GM18870 (cell line): Measurements from ENCODE around the gene CNN1.
A peak's percentile ranks its signal among the peaks of the same experiment; 100 is the strongest.

Experiments used
- ATAC-seq: cut with Tn5 transposase; IDR thresholded peaks from one replicate; pipeline ENCODE4 v1.9.1; 2021; ENCODE audit warnings: moderate library complexity; ENCODE audit not compliant: unreplicated experiment

Gene CNN1

DNA sequence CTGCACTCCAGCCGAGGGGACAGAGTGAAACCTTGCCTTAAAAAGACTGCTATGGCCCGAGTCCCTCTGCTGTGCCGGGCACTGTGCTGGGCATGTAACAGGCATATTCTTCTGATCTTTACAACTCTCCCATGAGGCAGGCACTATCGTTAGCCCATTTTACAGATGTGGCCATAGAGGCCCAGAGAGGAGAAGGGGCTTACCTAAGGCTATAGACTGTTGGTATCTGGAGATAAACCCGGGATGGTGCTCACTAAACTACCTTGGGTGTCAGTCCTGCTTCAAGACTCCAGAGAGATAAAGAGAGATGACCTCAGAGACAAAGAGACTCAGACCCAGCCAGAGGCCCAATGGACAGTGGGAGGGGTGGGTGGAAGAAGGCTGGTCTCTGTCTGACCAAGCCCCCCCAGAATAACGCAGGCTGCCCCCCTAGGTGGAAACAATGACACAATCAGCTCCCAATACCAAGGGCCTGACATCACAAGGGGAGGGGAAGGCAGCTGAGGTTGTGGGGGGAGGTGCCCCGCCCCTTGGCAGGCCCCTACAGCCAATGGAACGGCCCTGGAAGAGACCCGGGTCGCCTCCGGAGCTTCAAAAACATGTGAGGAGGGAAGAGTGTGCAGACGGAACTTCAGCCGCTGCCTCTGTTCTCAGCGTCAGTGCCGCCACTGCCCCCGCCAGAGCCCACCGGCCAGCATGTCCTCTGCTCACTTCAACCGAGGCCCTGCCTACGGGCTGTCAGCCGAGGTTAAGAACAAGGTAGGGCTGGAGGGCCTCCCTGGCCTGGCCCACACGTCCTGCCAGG lies at the start of gene CNN1:
Gene CNN1, plus strand, starts transcription at position 620 of the 805 bp plus-strand sequence. Its CDS starts 77 bp downstream, at position 697.
- no peak for ATAC-seq

GRCh38 chr19:11489378-11489777 lies 49.3 kb upstream of the CNN1 start:
- ATAC-seq, result no peak

- no peak for ATAC-seq
Observed at GRCh38 chr19:11494634-11495285, 43.9 kb upstream of the CNN1 start.

DNA sequence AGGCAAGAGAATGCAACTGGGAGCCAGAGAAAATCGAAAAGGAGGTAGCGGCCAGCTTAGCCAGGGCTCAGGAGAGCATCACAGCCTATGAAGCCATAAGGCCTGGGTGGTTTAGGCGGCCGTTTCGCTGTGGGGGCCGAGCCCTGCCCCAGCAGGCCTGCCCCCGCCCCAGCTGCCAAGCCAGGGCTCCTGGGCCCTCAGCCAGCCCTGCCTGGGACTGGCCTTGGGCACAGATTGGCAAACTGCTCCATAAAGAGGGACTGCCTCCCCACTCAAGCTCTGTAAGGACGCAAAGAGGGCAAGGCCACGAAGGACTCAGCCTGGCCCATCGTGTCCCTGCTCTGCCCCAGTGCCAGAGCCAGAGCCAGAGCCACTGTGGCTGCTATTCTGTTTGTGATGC lies 43.2 kb upstream of the CNN1 start:
- no peak for ATAC-seq

- ATAC-seq, result no peak
Observed at GRCh38 chr19:11495885-11496284, 42.8 kb upstream of the CNN1 start.

DNA sequence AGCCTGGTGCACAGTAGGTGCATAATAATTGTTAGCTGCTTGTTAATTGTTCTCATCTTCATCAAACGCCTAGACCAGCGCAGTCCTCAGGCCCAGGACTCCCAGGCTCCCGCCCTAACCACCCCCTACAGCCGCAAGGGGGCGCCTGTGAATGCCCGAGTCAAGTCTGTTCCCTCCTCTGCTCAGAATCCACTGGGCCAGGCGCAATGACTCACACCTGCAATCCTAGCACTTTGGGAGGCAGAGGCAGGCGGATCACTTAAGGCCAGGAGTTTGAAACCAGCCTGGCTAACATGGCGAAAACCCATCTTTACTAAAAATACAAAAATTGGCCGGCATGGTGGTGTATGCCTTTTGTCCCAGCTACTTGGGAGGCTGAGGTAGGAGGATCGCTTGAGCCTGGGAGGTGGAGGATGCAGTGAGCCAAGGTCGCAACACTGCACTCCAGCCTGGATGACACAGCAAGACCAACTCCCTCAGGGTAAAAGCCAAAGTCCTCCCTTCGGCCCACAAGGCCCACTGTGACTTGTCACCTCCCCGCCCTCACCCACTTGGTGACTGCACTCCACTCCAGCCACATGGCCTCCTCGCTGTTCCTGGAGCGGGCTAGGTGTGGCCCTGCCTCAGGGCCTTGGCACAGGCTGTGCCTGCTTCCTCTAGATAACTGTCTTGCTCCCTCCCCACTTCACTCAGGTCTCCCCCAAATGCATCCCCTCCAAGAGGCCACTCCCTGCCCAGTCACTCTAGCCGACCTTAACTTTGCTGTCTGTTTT lies 42.1 kb upstream of the CNN1 start:
- no peak for ATAC-seq

- no peak for ATAC-seq
Observed at GRCh38 chr19:11499220-11499726, 39.4 kb upstream of the CNN1 start.

- no peak for ATAC-seq
Observed at GRCh38 chr19:11499890-11500420, 38.7 kb upstream of the CNN1 start.

- ATAC-seq, result no peak
Observed at GRCh38 chr19:11504502-11505031, 34.1 kb upstream of the CNN1 start.

- ATAC-seq, result peak; percentile 76
Observed at GRCh38 chr19:11505032-11505503, 33.6 kb upstream of the CNN1 start.

GRCh38 chr19:11505504-11506100 lies 33.0 kb upstream of the CNN1 start, which contains the start of gene ZNF653:
Gene ZNF653, minus strand, starts transcription at chr19:11505839. Its CDS starts 53 bp downstream, at chr19:11505786.
- peak; percentile 30 for ATAC-seq

GRCh38 chr19:11506101-11506555 lies 32.5 kb upstream of the CNN1 start:
- ATAC-seq, result peak; percentile 21

DNA sequence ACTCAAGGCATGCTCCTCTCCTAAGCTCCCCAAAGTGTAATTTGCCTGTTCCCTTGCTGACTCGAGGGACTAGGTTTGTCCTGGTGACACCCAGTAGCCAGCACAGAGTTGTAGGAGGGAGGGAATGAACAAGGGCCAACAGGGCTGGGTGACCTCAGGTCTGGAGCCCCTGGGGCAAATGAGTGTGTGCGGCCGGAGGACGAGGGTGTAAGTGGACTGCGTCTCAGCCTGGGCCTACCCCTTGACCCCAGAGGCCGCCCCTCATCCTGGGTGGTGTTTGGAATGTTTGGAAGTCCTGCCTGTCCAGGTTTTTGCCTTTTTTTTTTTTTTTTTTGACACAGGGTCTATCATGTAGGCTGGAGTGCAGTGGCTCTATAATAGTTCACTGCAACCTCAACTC lies 31.7 kb upstream of the CNN1 start:
- no peak for ATAC-seq

DNA sequence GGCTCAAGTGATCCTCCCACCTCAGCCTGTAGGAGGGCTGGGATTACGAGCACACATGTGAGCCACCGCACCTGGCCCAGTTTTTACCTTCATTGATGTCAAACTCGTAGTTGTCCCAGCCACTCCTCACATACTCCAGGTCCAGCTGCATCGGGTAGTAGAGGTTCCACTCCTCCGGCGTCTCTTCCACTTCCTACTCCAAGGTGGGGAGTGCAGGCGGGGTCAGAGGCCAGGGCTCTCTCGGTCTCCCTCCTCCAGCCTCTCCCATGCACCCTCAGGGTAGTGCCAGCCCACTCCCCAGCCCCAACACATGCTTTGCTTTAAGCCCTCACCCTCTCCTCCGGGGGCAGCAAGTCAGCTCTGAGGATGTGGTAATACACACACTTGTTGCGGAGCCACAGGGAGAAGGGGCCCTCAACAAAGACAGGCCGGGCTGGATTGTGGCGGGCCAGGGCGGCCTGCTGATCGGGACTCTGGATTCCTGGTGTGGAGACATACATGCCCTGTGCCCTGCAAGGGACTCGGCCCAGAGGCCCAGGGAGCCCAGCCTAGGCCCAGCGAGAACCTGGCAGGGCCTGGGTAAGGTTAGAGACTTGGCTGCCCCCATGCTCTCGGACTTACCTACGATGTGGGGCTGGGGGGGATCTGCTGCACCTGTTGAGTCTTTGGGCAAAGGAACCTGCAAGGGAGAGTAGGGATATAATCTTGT lies 31.1 kb upstream of the CNN1 start:
- no peak for ATAC-seq

DNA sequence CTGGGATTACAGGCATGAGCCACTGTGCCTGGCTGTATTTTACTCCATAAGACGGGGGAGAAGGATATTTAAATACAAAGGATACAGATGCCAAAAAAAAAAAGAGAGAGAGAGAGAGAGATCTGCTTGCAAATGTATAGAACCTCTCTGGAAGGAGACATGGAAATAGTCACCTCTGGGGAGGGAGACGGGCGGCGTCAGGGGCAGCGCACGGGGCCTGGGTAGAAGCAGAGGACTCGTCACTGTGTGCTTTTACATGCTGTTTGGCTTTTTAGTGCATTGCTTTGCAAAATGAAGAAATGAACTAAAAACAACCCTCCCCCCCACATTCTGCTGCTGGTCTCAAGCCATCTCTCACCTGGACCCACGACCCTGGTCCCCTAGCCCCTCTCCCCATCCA lies 28.2 kb upstream of the CNN1 start:
- ATAC-seq, result no peak

- ATAC-seq, result no peak
Observed at GRCh38 chr19:11513946-11514345, 24.7 kb upstream of the CNN1 start.

GRCh38 chr19:11519138-11519537 lies 19.5 kb upstream of the CNN1 start:
- no peak for ATAC-seq

- peak; percentile 82 for ATAC-seq
Observed at GRCh38 chr19:11528551-11529341, 9.9 kb upstream of the CNN1 start, which contains the start of gene ECSIT. Gene ECSIT, minus strand, starts transcription at chr19:11529134. Its CDS starts 9,964 bp downstream, at chr19:11519170.

GRCh38 chr19:11530432-11530831 lies 8.2 kb upstream of the CNN1 start:
- no peak for ATAC-seq
